Activated CD4-positive, alpha-beta T cell treated with anti-CD3 and anti-CD28 coated beads for 4 hours (primary cell): ENCODE measurements around the gene GLT8D2.

ENCODE experiments used
- DNase-seq, 2 donors: peaks; one replicate each; pipeline ENCODE4 v3.0.0-alpha.2; 2020

The GLT8D2 gene

DNA sequence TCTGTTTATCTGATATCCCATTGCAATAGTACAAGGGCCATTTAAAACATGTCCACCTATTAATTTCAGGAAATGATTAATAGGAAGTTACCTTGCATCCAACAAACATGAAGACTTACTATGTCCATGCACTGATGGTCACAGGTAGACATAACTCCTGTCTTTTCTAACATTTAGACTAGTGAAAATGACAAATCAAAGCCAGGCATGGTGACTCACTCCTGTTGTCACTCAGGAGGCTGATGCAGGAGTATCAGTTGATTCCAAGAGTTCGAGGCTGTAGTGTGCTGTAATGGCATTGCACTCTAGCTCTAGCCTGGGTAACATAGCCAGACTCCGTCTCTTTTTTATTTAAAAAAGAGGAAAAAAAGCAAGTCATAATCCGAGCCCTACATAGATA lies 105.0 kb downstream of the GLT8D2 start:
- no peak for DNase-seq
